Pancreas (tissue), 10 donors: Measurements from ENCODE around the gene CHI3L2. TPM values are rescaled to one million over a fixed set of nuclear protein-coding genes. Genes with fewer than 3 reads are reported as not detected.
A peak's percentile ranks its signal among the peaks of the same experiment; 100 is the strongest.

Experiments
- ATAC-seq, 4 donors: fragments of 200-7000 bp; cut with Tn5 transposase; one replicate each; pipeline versions ENCODE4 v1.8.0 to v1.9.1; 2020; ENCODE audit warnings: mild to moderate bottlenecking in 4 of 4, moderate library complexity in 4 of 4
- DNase-seq, 6 donors: peaks; one replicate each; pipeline ENCODE4 v3.0.0-alpha.2; 2020
- FAIRE-seq: peaks from 2 replicates; lab custom pipeline; 2012; peaks lifted over from hg19 to GRCh38; lab: Jason Lieb, UNC
- H3K27ac ChIP-seq, 4 donors: fragments of 200-600 bp; sonication (generic); 1 replicate in 3 of 4; 2 replicates in 1 of 4; pipeline versions ENCODE4 v1.5.0 to v1.8.0; 2020
- H3K27me3 ChIP-seq, 4 donors: fragments of 200-600 bp; one replicate each; pipeline ENCODE4 v1.8.0; 2021
- H3K36me3 ChIP-seq, 3 donors: fragments of 200-600 bp; sonication (generic) in 1 of 3; one replicate each; pipeline versions ENCODE4 v1.5.0 to v1.8.0; 2020 to 2021
- H3K4me1 ChIP-seq, 3 donors: fragments of 200-600 bp; one replicate each; pipeline ENCODE4 v1.8.0; 2021
- H3K4me3 ChIP-seq, 4 donors: fragments of 200-600 bp; sonication (generic) in 2 of 4; one replicate each; pipeline versions ENCODE4 v1.5.0 to v1.8.0; 2020 to 2021
- H3K9me3 ChIP-seq, 4 donors: fragments of 200-600 bp; one replicate each; pipeline ENCODE4 v1.8.0; 2021
- CTCF ChIP-seq, 4 donors: fragments of 200-600 bp; sonication (generic) in 3 of 4; IDR thresholded peaks; one replicate each; pipeline versions ENCODE4 v1.5.0 to v1.8.0; 2021; ENCODE audit warnings: antibody characterized with exemption in 4 of 4
- WGBS, 2 donors: extraction: QIAGEN DNeasy Blood & Tissue Kit; methylation state at CpG; one replicate each; pipeline ENCODE4 v1.1.7; 2013; 5-methylcytosine and 5-hydroxymethylcytosine counted together
- intact Hi-C, 3 donors: fragments of 100-400 bp; cut with DNase I; formaldehyde crosslinking; loops; one replicate each; pipeline versions ENCODE4 v1.11.1 to v1.14.2; 2022
- polyA plus RNA-seq, 2 donors: library from polyadenylated mRNA; stranded (reverse); fragments of 200-250 nt; gene quantifications; one replicate each; pipeline ENCODE4 v1.2.3, GENCODE V29; 2013
- total RNA-seq, 6 donors: library from RNA; stranded (reverse); fragmentation: NEBNext Ultra II Directional in 4 of 6; extraction: Animal tissue kit (Norgen Biotek cat#: 25700) in 4 of 6; gene quantifications; one replicate each; pipeline versions ENCODE4 v1.2.1 to v1.2.4, GENCODE V29; 2021 to 2023
- donor health status: healthy with polysubstance abuse.
- donor health status: DM: no; HTN: no; CAD: no; lungs with moderate emphysema.
- donor health status: DM: no; HTN: no; CAD: no.
- donor health status: control.
- donor health status: control.
- donor health status: Bipolar disorder and iron deficiency.
- donor health status: DM: yes; HTN: yes; CAD: no.
- donor health status: DM: no; HTN: no; CAD: no.
- donor health status: DM: no; HTN: no; CAD: no.
- donor health status: DM: yes; HTN: yes; CAD: no.

The CHI3L2 gene
- total and polyA plus RNA-seq, 8 donors, result 0.07 to 1.2 (median 0.66) TPM; not detected in 3

GRCh38 chr1:111200802-111201161 is 26.7 kb upstream of the CHI3L2 start:
- WGBS, 2 donors, result 17 to 26% methylated on average over 3 of the region's 3 CpGs
- H3K4me3 ChIP-seq, result no peak overlapping the region
- no peaks in the 10 kb centered on the region for H3K27me3 ChIP-seq
- peaks cover 34 to 41% (median 38%) of the 10 kb centered on the region in 3 donors for H3K4me1 ChIP-seq
- FAIRE-seq (no peak), DNase-seq (no peak), ATAC-seq (no peak)
- H3K9me3 ChIP-seq, result no peaks in the 10 kb centered on the region
- H3K27ac ChIP-seq, result peak overlapping the region; percentile 51 to 94 (median 62)
- intact Hi-C loops, result no loop called here
- peaks cover 0 to 16% (median 3%) of the 10 kb centered on the region in 3 donors for H3K36me3 ChIP-seq
- TF ChIP-seq CTCF (IDR thresholded peaks at IDR 0.05), result no peak

GRCh38 chr1:111201275-111202090 is 26.0 kb upstream of the CHI3L2 start:
- H3K27me3 ChIP-seq, result no peaks in the 10 kb centered on the region
- intact Hi-C loops, result no loop called here
- ATAC-seq, result no peak
- H3K4me3 ChIP-seq, result no peak overlapping the region
- no peak for TF ChIP-seq CTCF (IDR thresholded peaks at IDR 0.05)
- DNase-seq, result peak in 1 of 6 donors; percentile 31
- no peak for FAIRE-seq
- no peaks in the 10 kb centered on the region for H3K9me3 ChIP-seq
- H3K4me1 ChIP-seq, result peaks cover 34 to 41% (median 38%) of the 10 kb centered on the region in 3 donors
- peak overlapping the region; percentile 51 to 94 (median 62) for H3K27ac ChIP-seq
- peaks cover 0 to 11% (median 0%) of the 10 kb centered on the region in 3 donors for H3K36me3 ChIP-seq
- WGBS, 2 donors, result 58 to 61% methylated on average over 5 of the region's 5 CpGs

GRCh38 chr1:111202366-111202706 is 25.2 kb upstream of the CHI3L2 start:
- 83 to 92% methylated on average over 1 of the region's 1 CpG for WGBS, 2 donors
- no peak for TF ChIP-seq CTCF (IDR thresholded peaks at IDR 0.05)
- ATAC-seq, result peak in 1 of 4 donors; percentile 7
- H3K4me1 ChIP-seq, result peaks cover 34 to 41% (median 38%) of the 10 kb centered on the region in 3 donors
- intact Hi-C loops, result no loop called here
- H3K36me3 ChIP-seq, result peaks cover 0 to 7% (median 0%) of the 10 kb centered on the region in 3 donors
- H3K4me3 ChIP-seq, result no peak overlapping the region
- H3K9me3 ChIP-seq, result no peaks in the 10 kb centered on the region
- no peak for FAIRE-seq
- H3K27ac ChIP-seq, result peak overlapping the region in 2 of 4 donors; percentile 70 to 94
- H3K27me3 ChIP-seq, result no peaks in the 10 kb centered on the region
- DNase-seq, result no peak

- peak overlapping the region; percentile 67 to 71 (median 70) for H3K4me3 ChIP-seq
- no peak for ATAC-seq
- no peaks in the 10 kb centered on the region for H3K27me3 ChIP-seq
- intact Hi-C loops, result no loop called here
- WGBS, 2 donors, result 50% methylated on average over 4 of the region's 4 CpGs
- no peak for FAIRE-seq
- no peaks in the 10 kb centered on the region for H3K9me3 ChIP-seq
- peaks cover 0 to 3% (median 0%) of the 10 kb centered on the region in 3 donors for H3K36me3 ChIP-seq
- peak in 1 of 6 donors; percentile 20 for DNase-seq
- peaks cover 34 to 41% (median 38%) of the 10 kb centered on the region in 3 donors for H3K4me1 ChIP-seq
- peak overlapping the region; percentile 86 to 95 (median 94) for H3K27ac ChIP-seq
- no peak for TF ChIP-seq CTCF (IDR thresholded peaks at IDR 0.05)
Observed at GRCh38 chr1:111202707-111203623, 24.5 kb upstream of the CHI3L2 start.
